ENCODE results near the gene PIK3R1.

PIK3R1 gene

GRCh38 chr5:68290260-68290674 lies 74.7 kb downstream of the PIK3R1 start:
- no peak overlapping the region for H3K4me3 ChIP-seq (ENCODE audit: low read depth, low read length)

GRCh38 chr5:68290847-68291246 lies 75.3 kb downstream of the PIK3R1 start:
- H3K4me3 ChIP-seq (ENCODE audit: low read depth, low read length), result no peak overlapping the region

DNA sequence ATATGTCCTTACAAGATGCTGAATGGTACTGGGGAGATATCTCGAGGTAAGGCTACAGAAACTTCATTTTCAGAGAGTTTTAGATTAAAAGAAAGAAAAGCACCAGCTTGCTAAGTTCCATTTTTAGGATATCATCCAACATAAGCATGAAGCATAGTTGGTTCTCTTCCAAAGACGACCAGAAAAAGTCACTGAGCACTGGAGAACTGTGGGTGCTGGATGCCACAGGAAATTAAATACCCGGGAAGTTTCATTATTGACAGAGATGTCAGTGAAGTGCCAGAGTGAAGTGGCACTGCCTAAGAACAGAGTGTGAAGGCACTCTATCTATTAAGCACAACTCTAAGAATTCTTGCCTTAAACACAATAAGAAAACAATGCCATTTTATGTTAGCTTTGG lies 76.8 kb downstream of the PIK3R1 start:
- no peak overlapping the region for H3K4me3 ChIP-seq (ENCODE audit: low read depth, low read length)

- H3K4me3 ChIP-seq (ENCODE audit: low read depth, low read length), result no peak overlapping the region
Measured at GRCh38 chr5:68295772-68296171, 80.2 kb downstream of the PIK3R1 start.

DNA sequence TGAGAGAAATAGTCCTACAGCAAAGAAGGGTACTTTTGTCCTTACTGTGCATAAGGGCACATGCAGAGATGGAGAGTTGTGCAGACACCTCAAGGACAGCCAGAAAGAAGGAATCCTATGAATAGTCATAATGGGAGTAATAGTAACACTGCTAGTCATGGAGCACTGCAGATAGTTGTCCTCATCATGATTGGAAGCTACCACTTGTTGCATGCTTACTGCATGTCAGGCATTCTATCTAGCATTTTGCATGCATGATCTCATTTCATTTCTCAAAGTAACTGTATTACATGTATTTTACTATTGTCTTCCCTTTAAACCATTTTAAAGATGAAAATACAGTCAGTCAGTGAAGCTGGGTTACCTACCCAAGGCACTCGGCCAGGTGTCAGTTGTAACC lies 81.3 kb downstream of the PIK3R1 start:
- H3K4me3 ChIP-seq (ENCODE audit: low read depth, low read length), result no peak overlapping the region

DNA sequence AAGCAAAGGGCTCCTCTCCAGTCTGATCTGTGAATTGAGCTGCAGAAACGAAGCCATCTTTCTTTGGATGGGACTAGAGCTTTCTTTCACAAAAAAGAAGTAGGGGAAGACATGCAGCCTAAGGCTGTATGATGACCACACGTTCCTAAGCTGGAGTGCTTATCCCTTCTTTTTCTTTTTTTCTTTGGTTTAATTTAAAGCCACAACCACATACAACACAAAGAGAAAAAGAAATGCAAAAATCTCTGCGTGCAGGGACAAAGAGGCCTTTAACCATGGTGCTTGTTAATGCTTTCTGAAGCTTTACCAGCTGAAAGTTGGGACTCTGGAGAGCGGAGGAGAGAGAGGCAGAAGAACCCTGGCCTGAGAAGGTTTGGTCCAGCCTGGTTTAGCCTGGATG lies 82.1 kb downstream of the PIK3R1 start:
- no peak overlapping the region for H3K4me3 ChIP-seq (ENCODE audit: low read depth, low read length)

GRCh38 chr5:68298479-68298878 lies 82.9 kb downstream of the PIK3R1 start:
- H3K4me3 ChIP-seq (ENCODE audit: low read depth, low read length), result no peak overlapping the region

DNA sequence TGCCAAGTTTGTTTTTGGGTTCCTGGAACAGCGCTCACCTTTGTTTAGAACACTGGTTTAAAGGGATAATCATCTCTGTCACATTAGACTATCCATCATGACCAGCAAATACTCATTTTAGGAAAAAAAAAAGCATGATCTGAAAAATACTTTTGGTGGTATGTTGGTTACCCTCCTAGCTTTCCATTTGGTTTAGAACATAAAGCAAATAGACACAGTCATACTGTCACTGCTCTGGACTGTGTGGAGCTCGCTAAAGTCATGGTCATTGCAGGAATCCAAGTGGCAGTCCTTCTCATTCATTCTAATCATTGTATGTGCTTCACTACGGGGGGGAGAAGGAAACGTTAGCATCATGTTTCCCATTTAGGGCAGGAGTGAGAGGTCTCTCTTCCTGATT lies 83.5 kb downstream of the PIK3R1 start:
- H3K4me3 ChIP-seq (ENCODE audit: low read depth, low read length), result no peak overlapping the region

DNA sequence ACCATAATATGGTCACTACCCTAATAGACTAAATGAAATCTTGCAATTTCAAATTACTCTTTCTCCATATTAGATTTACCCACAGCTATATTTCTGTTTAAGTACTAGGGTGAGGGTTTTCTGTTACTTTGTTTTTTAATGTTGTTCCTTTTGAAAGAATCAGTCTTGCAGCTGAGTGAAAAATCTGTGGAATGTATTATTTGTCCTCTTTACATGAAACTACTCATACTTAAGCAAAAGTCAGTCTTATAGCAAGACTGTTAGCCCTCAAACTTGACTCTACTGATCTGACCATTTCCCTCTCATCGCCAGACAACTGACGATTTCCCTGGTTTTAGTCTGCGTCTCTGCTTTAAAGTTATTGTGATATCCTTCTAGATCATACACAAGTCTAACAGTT lies 84.0 kb downstream of the PIK3R1 start:
- H3K4me3 ChIP-seq (ENCODE audit: low read depth, low read length), result no peak overlapping the region

- H3K4me3 ChIP-seq (ENCODE audit: low read depth, low read length), result no peak overlapping the region
Measured at GRCh38 chr5:68303038-68303738, 87.6 kb downstream of the PIK3R1 start.

- H3K4me3 ChIP-seq (ENCODE audit: low read depth, low read length), result no peak overlapping the region
Measured at GRCh38 chr5:68303754-68304420, 88.3 kb downstream of the PIK3R1 start.

- no peak overlapping the region for H3K4me3 ChIP-seq (ENCODE audit: low read depth, low read length)
Measured at GRCh38 chr5:68304421-68305052, 89.0 kb downstream of the PIK3R1 start.

DNA sequence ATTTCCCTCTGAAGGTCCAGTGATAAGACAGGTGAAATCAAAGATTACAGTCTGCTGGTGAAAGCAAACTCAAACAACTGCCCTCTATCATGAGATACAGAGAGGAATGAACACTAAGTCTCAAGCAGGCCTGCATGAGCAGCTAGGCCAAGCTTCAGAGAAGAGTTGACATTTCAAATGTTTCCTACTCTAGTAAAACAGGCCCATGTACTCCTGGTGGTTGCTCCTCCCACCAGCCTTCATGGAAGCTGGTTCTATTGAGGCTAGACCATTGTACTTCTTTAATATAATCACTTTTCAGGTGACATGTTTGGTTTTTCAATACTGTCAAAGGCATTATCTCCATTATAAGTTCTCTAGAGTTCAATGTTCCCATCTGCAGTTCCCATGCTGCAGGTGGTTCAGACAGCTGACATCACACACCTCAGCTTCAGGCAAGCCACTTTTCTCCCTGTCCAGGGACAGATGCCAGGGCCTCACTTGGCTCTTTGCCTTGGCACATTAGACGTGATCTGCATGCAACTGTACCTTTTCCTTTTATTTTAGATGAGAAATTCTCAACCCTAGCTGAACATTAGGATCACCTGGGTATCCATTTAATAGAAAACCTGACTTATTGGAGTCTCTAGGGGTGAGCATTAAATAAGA lies 89.8 kb downstream of the PIK3R1 start:
- no peak overlapping the region for H3K4me3 ChIP-seq (ENCODE audit: low read depth, low read length)

- no peak overlapping the region for H3K4me3 ChIP-seq (ENCODE audit: low read depth, low read length)
Measured at GRCh38 chr5:68306361-68307014, 90.9 kb downstream of the PIK3R1 start.

DNA sequence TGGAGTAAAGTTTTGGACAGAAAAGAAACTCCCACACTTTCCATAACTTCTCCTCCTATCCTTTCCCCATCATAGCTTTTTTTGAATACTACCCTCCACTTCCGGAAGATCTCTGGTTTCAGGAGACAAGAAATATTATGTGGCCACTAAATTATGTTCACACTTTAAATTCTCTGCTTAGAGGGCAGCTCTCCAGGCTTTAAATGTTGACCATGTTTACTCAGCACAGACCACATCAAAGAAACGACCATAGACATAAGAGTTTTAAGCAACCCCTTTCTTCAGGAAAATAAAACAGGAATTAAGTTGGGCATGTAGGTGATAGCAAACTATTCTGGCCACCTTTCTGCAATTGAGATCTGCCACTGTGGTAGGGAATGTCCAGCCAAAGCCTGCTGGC lies 97.8 kb downstream of the PIK3R1 start:
- no peak overlapping the region for H3K4me3 ChIP-seq (ENCODE audit: low read depth, low read length)

- no peak overlapping the region for H3K4me3 ChIP-seq (ENCODE audit: low read depth, low read length)
Measured at GRCh38 chr5:68314465-68314864, 98.9 kb downstream of the PIK3R1 start.

DNA sequence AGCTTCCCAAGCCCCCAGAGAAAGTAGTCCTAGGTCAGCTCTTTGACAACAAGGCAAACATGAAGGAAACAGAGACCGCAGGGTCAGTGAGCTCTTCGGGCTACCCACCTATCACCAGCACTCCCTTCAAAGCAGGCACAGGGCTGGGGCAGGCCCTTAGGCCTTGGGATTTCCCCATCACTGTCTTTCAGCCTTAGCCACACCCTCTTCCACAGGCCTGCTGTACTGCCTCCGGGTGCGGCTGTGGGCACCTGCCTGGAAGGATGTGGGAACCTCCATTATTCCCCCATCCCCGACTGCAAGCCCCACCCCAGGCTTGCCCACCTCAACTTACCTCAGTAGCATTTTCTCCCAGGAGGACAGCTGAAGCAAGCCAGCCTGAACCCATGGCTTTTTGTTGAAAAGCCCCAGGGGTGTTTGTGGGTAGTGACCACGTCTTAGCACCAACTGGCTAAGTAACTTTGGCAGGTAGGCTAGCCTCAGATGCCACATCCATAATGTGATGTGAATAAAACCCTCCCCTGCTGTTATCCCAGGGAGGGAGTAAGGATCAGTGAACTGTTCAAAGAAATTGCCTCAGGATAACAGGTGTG lies 100.2 kb downstream of the PIK3R1 start:
- no peak overlapping the region for H3K4me3 ChIP-seq (ENCODE audit: low read depth, low read length)

- no peak overlapping the region for H3K4me3 ChIP-seq (ENCODE audit: low read depth, low read length)
Measured at GRCh38 chr5:68316469-68316868, 100.9 kb downstream of the PIK3R1 start.

DNA sequence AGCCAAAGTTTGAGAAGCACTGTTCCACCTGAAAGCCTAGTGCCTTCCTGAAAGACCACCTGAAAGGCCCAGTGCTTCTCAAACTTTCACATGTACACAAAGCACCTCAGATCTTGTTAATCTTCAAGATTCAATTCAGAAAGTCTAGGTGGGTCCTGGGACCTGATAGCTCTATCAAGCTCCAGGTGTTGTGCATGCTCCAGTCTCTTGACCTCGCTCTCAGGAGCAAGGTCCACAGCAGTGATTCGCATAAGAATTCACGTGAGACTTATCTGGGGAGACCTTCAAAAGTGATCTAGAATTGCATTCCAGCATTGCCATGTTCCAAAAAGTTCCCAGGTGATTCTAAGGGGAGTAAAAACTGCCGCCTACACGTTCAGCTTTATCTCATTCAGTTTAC lies 102.1 kb downstream of the PIK3R1 start:
- H3K4me3 ChIP-seq (ENCODE audit: low read depth, low read length), result no peak overlapping the region

- H3K4me3 ChIP-seq (ENCODE audit: low read depth, low read length), result no peak overlapping the region
Measured at GRCh38 chr5:68318955-68319705, 103.6 kb downstream of the PIK3R1 start.

Measured in iPS-11a (cell line).